HCT116 (cell line): ENCODE measurements around the gene CACNA1S. TPM values are rescaled to one million over a fixed set of nuclear protein-coding genes. Genes with fewer than 3 reads are reported as not detected.

ENCODE experiments used
- ATAC-seq: fragments of 200-7000 bp; cut with Tn5 transposase; 2 replicates; pipeline ENCODE4 v1.9.1; 2020; ENCODE audit warnings: mild to moderate bottlenecking, moderate library complexity
- BruUV-seq: library from RNA; stranded (reverse); fragments of 400-500 nt; replicated peaks from 2 replicates; lab custom pipeline; 2021; lab: Mats Ljungman, UMichigan
- CTCF ChIA-PET: fragments of 300-600 bp; sonication (Branson Sonifier 250); formaldehyde crosslinking; loops from one replicate; lab custom pipeline; 2021; ENCODE audit warnings: antibody characterized with exemption; lab: Charles Lee
- POLR2A ChIA-PET: fragments of 300-600, 350-600 bp; sonication (Branson Sonifier 250); formaldehyde crosslinking; loops from one replicate; lab custom pipeline; 2021; ENCODE audit warnings: antibody characterized with exemption; lab: Charles Lee
- RAD21 ChIA-PET, 2 experiments: fragments of 300-600 bp; sonication (Branson Sonifier 250); formaldehyde crosslinking; loops; one replicate each; lab custom pipeline; 2023; ENCODE audit warnings: low total read pairs in 2 of 2; ENCODE audit not compliant: uncharacterized antibody in 2 of 2, unreplicated experiment in 2 of 2, low non-redundant PET in 1 of 2; lab: Charles Lee
- DNase-seq: peaks from one replicate; pipeline ENCODE4 v3.0.0-alpha.2; 2010; ENCODE audit warnings: low read depth, low spot score
- H2AFZ ChIP-seq: fragments of 200-600 bp; shearing (Covaris generic), sonication (generic); 2 replicates; pipeline ENCODE4 v1.6.1; 2017; ENCODE audit warnings: low read depth, mixed run types, mixed read lengths, antibody characterized with exemption, low read length; ENCODE audit not compliant: poor library complexity, severe bottlenecking
- H3K27ac ChIP-seq: 2 replicates; pipeline ENCODE4 v1.5.1; 2012; ENCODE audit warnings: low read depth, low read length
- H3K27me3 ChIP-seq: fragments of 200-600 bp; sonication (generic); 2 replicates; pipeline ENCODE4 v1.6.1; 2016; ENCODE audit warnings: mixed run types, low read length, mixed read lengths; ENCODE audit not compliant: insufficient read depth
- H3K36me3 ChIP-seq, 2 experiments: fragments of 200-500 bp in 1 of 2; fragments of 200-600 bp in 1 of 2; sonication (Bioruptor generic) in 1 of 2; sonication (generic) in 1 of 2; 2 replicates each; pipeline versions ENCODE4 v1.5.1 to v1.6.1; 2014 to 2016; ENCODE audit warnings: low read length in 2 of 2, inconsistent platforms in 1 of 2, mixed read lengths in 1 of 2, mixed run types in 1 of 2; ENCODE audit not compliant: insufficient read depth in 2 of 2, control insufficient read depth in 1 of 2
- H3K4me1 ChIP-seq, 2 experiments: fragments of 200-600 bp in 1 of 2; sonication (generic) in 1 of 2; 2 replicates each; pipeline versions ENCODE4 v1.5.1 to v1.6.1; 2012 to 2017; ENCODE audit warnings: low read length in 2 of 2, inconsistent platforms in 1 of 2, mild to moderate bottlenecking in 1 of 2, mixed read lengths in 1 of 2, mixed run types in 1 of 2, moderate library complexity in 1 of 2; ENCODE audit not compliant: insufficient read depth in 2 of 2, control insufficient read depth in 1 of 2
- H3K4me2 ChIP-seq: fragments of 200-600 bp; sonication (generic); 2 replicates; pipeline ENCODE4 v1.6.1; 2017; ENCODE audit warnings: mixed run types, low read length, mixed read lengths
- H3K4me3 ChIP-seq, 2 experiments: fragments of 200-600 bp in 1 of 2; sonication (generic) in 1 of 2; replicated peaks in 1 of 2; 2 replicates each; pipeline ENCODE4 v1.5.1; 2011 to 2016; ENCODE audit warnings: low read length in 2 of 2, control low read depth in 1 of 2, low read depth in 1 of 2, mild to moderate bottlenecking in 1 of 2, mixed read lengths in 1 of 2, mixed run types in 1 of 2
- H3K79me2 ChIP-seq: fragments of 200-600 bp; sonication (generic); 2 replicates; pipeline ENCODE4 v1.6.1; 2017; ENCODE audit warnings: mild to moderate bottlenecking, mixed run types, low read length, moderate library complexity, mixed read lengths; ENCODE audit not compliant: insufficient read depth
- H3K9ac ChIP-seq: fragments of 200-600 bp; sonication (generic); 2 replicates; pipeline ENCODE4 v1.6.1; 2016; ENCODE audit warnings: low read length, mixed read lengths
- H3K9me2 ChIP-seq: fragments of 200-600 bp; sonication (generic), shearing (Covaris generic); 2 replicates; pipeline ENCODE4 v1.6.1; 2017; ENCODE audit warnings: mixed run types, mild to moderate bottlenecking, moderate library complexity; ENCODE audit not compliant: insufficient read depth
- H3K9me3 ChIP-seq, 2 experiments: fragments of 200-500 bp in 1 of 2; fragments of 200-600 bp in 1 of 2; sonication (Bioruptor generic) in 1 of 2; sonication (generic) in 1 of 2; 2 replicates each; pipeline ENCODE4 v1.6.1; 2014 to 2017; ENCODE audit warnings: low read length in 2 of 2, mixed read lengths in 2 of 2, inconsistent platforms in 1 of 2, low read depth in 1 of 2, mild to moderate bottlenecking in 1 of 2, mixed run types in 1 of 2, moderate library complexity in 1 of 2; ENCODE audit not compliant: control insufficient read depth in 1 of 2, insufficient read depth in 1 of 2
- H4K20me1 ChIP-seq: fragments of 200-600 bp; sonication (generic), shearing (Covaris generic); 2 replicates; pipeline ENCODE4 v1.6.1; 2017; ENCODE audit warnings: mixed run types, mild to moderate bottlenecking, moderate library complexity; ENCODE audit not compliant: insufficient read depth
- CEBPB ChIP-seq: IDR thresholded peaks from 2 replicates; pipeline ENCODE4 v1.6.1; 2012; ENCODE audit warnings: low read depth
- ELF1 ChIP-seq: IDR thresholded peaks from 2 replicates; pipeline ENCODE4 v1.6.1; 2012; ENCODE audit warnings: low read depth, borderline replicate concordance
- EZH2 ChIP-seq: fragments of 200-600 bp; sonication (generic); IDR thresholded peaks from 2 replicates; pipeline ENCODE4 v1.6.1; 2017; ENCODE audit warnings: antibody characterized with exemption, mixed run types
- EZH2phosphoT487 ChIP-seq: fragments of 200-600 bp; IDR thresholded peaks from 2 replicates; pipeline ENCODE4 v1.6.1; 2018; ENCODE audit warnings: antibody characterized with exemption, borderline replicate concordance
- POLR2A ChIP-seq: IDR thresholded peaks from 2 replicates; pipeline ENCODE4 v1.7.0; 2011; ENCODE audit warnings: borderline replicate concordance; ENCODE audit not compliant: insufficient read depth, insufficient read length; ENCODE audit errors: extremely low read depth
- POLR2AphosphoS5 ChIP-seq: IDR thresholded peaks from 2 replicates; pipeline ENCODE4 v1.6.1; 2011; ENCODE audit warnings: mild to moderate bottlenecking, low read depth, low read length, moderate library complexity
- TCF7L2 ChIP-seq: IDR thresholded peaks from 2 replicates; pipeline ENCODE4 v1.7.0; 2011; ENCODE audit warnings: borderline replicate concordance, inconsistent platforms; ENCODE audit not compliant: insufficient read depth, insufficient read length; ENCODE audit errors: extremely low read depth
- YY1 ChIP-seq: IDR thresholded peaks from 2 replicates; pipeline ENCODE4 v1.6.1; 2011; ENCODE audit warnings: low read length, low read depth, moderate library complexity, mild to moderate bottlenecking; ENCODE audit not compliant: insufficient replicate concordance; ENCODE audit errors: extremely low read depth
- ZFX ChIP-seq: fragments of 450-650 bp; IDR thresholded peaks from 2 replicates; pipeline ENCODE4 v1.6.1; 2017
- ZNF274 ChIP-seq: fragments of 200-500 bp; sonication (Bioruptor generic); IDR thresholded peaks from 2 replicates; pipeline ENCODE4 v1.6.1; 2014; ENCODE audit warnings: mild to moderate bottlenecking, low read depth, low read length, inconsistent platforms
- intact Hi-C: fragments of 100-400 bp; cut with micrococcal nuclease; formaldehyde crosslinking; loops from 2 replicates; pipeline ENCODE4 v1.10.0; 2022
- total RNA-seq: library from RNA; stranded (reverse); gene quantifications from one replicate; pipeline ENCODE4 v1.2.1, GENCODE V29; 2021; ENCODE audit not compliant: unreplicated experiment
- TF ChIP-seq, protein P1 (sequence below): IDR thresholded peaks from 2 replicates; pipeline ENCODE4 v1.6.1; 2012
- TF ChIP-seq, protein P2 (sequence below): IDR thresholded peaks from 2 replicates; pipeline ENCODE4 v1.6.1; 2012; ENCODE audit warnings: low read depth
- TF ChIP-seq, protein P3 (sequence below): IDR thresholded peaks from 2 replicates; pipeline ENCODE4 v1.6.1; 2011; ENCODE audit warnings: mild to moderate bottlenecking, low read length, moderate library complexity; ENCODE audit not compliant: insufficient replicate concordance; ENCODE audit errors: extremely low read depth
- TF ChIP-seq, protein P4 (sequence below): IDR thresholded peaks from 2 replicates; pipeline ENCODE4 v1.6.1; 2012

Gene CACNA1S
- total RNA-seq, 1 experiment from 2014 or later: not detected

DNA sequence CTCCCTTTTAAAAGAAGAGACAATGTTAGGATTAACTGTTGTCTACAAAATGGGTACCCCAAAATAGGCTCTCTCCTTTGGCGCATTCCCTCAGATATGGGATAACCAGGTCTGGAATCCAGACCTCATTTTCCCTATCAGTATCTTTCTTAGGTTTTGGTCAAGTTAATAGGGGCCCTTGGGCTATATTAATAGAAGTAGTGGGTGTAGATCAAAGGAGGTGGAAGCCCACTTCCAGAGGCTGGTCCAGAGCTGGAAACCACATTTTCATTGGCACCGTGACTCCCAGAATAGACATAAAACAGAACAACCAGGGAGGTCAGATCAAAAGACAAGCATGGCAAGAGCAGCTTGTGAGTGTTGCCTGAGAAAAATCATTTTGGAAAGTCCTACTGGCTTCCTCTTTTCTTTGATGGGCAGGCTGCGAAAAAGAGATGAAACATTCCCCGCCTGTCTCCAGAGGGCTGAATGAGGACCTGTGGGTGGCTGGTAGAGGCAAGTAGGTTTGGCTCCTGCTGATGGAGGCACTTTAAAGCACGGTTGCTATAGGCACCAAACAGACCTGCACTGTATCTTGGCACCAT, 62.9 kb downstream of the CACNA1S start:
- ChIA-PET POLR2A (no interaction called here), CTCF (interaction anchor here (1.5 kb wide), 1 partner anchor 37 kb away, joined by 4 read pairs; no protein-coding TSS in a partner anchor), RAD21 (no interaction called here)
- Histone ChIP-seq H3K27ac (no peak overlapping the region), H3K27me3 (no peaks in the 10 kb centered on the region), H3K79me2 (no peaks in the 10 kb centered on the region), H4K20me1 (no peaks in the 10 kb centered on the region), H3K9me2 (no peaks in the 10 kb centered on the region), H3K4me3 (no peak overlapping the region), H2AFZ (no peak overlapping the region), H3K9ac (no peak overlapping the region), H3K4me1 (no peaks in the 10 kb centered on the region), H3K4me2 (no peak overlapping the region), H3K36me3 (no peaks in the 10 kb centered on the region), H3K9me3 (no peaks in the 10 kb centered on the region)
- DNase-seq: no peak
- no peak for ATAC-seq
- intact Hi-C loops: loop anchor here (10.0 kb wide), 1 partner anchor 495 kb away; no protein-coding TSS in a partner anchor
- no TSS peak for BruUV-seq
- TF ChIP-seq, protein P1, sequence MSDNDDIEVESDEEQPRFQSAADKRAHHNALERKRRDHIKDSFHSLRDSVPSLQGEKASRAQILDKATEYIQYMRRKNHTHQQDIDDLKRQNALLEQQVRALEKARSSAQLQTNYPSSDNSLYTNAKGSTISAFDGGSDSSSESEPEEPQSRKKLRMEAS: no peak
- no peak for TF ChIP-seq POLR2AphosphoS5
- no peak for TF ChIP-seq ZFX
- TF ChIP-seq, protein P2, sequence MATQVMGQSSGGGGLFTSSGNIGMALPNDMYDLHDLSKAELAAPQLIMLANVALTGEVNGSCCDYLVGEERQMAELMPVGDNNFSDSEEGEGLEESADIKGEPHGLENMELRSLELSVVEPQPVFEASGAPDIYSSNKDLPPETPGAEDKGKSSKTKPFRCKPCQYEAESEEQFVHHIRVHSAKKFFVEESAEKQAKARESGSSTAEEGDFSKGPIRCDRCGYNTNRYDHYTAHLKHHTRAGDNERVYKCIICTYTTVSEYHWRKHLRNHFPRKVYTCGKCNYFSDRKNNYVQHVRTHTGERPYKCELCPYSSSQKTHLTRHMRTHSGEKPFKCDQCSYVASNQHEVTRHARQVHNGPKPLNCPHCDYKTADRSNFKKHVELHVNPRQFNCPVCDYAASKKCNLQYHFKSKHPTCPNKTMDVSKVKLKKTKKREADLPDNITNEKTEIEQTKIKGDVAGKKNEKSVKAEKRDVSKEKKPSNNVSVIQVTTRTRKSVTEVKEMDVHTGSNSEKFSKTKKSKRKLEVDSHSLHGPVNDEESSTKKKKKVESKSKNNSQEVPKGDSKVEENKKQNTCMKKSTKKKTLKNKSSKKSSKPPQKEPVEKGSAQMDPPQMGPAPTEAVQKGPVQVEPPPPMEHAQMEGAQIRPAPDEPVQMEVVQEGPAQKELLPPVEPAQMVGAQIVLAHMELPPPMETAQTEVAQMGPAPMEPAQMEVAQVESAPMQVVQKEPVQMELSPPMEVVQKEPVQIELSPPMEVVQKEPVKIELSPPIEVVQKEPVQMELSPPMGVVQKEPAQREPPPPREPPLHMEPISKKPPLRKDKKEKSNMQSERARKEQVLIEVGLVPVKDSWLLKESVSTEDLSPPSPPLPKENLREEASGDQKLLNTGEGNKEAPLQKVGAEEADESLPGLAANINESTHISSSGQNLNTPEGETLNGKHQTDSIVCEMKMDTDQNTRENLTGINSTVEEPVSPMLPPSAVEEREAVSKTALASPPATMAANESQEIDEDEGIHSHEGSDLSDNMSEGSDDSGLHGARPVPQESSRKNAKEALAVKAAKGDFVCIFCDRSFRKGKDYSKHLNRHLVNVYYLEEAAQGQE: no peak
- no peak for TF ChIP-seq EZH2
- no peak for TF ChIP-seq YY1
- TF ChIP-seq TCF7L2: no peak
- no peak for TF ChIP-seq EZH2phosphoT487
- TF ChIP-seq, protein P3, sequence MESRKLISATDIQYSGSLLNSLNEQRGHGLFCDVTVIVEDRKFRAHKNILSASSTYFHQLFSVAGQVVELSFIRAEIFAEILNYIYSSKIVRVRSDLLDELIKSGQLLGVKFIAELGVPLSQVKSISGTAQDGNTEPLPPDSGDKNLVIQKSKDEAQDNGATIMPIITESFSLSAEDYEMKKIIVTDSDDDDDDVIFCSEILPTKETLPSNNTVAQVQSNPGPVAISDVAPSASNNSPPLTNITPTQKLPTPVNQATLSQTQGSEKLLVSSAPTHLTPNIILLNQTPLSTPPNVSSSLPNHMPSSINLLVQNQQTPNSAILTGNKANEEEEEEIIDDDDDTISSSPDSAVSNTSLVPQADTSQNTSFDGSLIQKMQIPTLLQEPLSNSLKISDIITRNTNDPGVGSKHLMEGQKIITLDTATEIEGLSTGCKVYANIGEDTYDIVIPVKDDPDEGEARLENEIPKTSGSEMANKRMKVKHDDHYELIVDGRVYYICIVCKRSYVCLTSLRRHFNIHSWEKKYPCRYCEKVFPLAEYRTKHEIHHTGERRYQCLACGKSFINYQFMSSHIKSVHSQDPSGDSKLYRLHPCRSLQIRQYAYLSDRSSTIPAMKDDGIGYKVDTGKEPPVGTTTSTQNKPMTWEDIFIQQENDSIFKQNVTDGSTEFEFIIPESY: no peak
- no peak for TF ChIP-seq POLR2A
- TF ChIP-seq, protein P4, sequence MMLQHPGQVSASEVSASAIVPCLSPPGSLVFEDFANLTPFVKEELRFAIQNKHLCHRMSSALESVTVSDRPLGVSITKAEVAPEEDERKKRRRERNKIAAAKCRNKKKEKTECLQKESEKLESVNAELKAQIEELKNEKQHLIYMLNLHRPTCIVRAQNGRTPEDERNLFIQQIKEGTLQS: no peak
- TF ChIP-seq CEBPB: no peak
- no peak for TF ChIP-seq ZNF274
- TF ChIP-seq ELF1: no peak
